ENCODE measurements around the gene GFM1.

- TF ChIP-seq CTCF (IDR thresholded peaks at IDR 0.05) (no peak), POLR2A (IDR thresholded peaks at IDR 0.05) (no peak)
Measured at GRCh38 chr3:158728061-158728377, 83.7 kb downstream of the GFM1 start.
